Smooth muscle cell (in vitro differentiated cells): ENCODE data around the gene SEMA6A. TPM values are rescaled to one million over a fixed set of nuclear protein-coding genes. Genes with fewer than 3 reads are reported as not detected.
A peak's percentile ranks its signal among the peaks of the same experiment; 100 is the strongest.

Experiments
- DNase-seq: peaks from one replicate; lab custom pipeline; 2025; ENCODE audit not compliant: unreplicated experiment; lab: John Stamatoyannopoulos, UW
- H2AFZ ChIP-seq: fragments of 200-600 bp; sonication (generic); 2 replicates; pipeline ENCODE4 v1.6.0; 2016; ENCODE audit warnings: antibody characterized with exemption, low read depth, mild to moderate bottlenecking
- H3F3A ChIP-seq: fragments of 200-600 bp; sonication (generic); 2 replicates; pipeline ENCODE4 v1.6.0; 2017; ENCODE audit warnings: antibody characterized with exemption, low read depth
- H3K27ac ChIP-seq: fragments of 200-600 bp; sonication (generic); 2 replicates; pipeline ENCODE4 v1.5.1; 2016; ENCODE audit warnings: low read depth, mild to moderate bottlenecking
- H3K27me3 ChIP-seq: fragments of 200-600 bp; sonication (generic); 2 replicates; pipeline ENCODE4 v1.6.1; 2016; ENCODE audit warnings: low read depth, mild to moderate bottlenecking
- H3K36me3 ChIP-seq: fragments of 200-600 bp; sonication (generic); 2 replicates; pipeline ENCODE4 v1.5.1; 2016; ENCODE audit warnings: low read depth
- H3K4me1 ChIP-seq: fragments of 200-600 bp; sonication (generic); 2 replicates; pipeline ENCODE4 v1.5.1; 2016; ENCODE audit warnings: low read depth
- H3K4me2 ChIP-seq: fragments of 200-600 bp; sonication (generic); 2 replicates; pipeline ENCODE4 v1.6.0; 2016; ENCODE audit warnings: mild to moderate bottlenecking
- H3K4me3 ChIP-seq: fragments of 200-600 bp; sonication (generic); 2 replicates; pipeline ENCODE4 v1.5.1; 2016; ENCODE audit warnings: mild to moderate bottlenecking
- H3K79me2 ChIP-seq: fragments of 200-600 bp; sonication (generic); 2 replicates; pipeline ENCODE4 v1.6.0; 2016; ENCODE audit warnings: low read depth, mild to moderate bottlenecking
- H3K9ac ChIP-seq: fragments of 200-600 bp; sonication (generic); 2 replicates; pipeline ENCODE4 v1.6.0; 2016; ENCODE audit warnings: low read depth
- H3K9me3 ChIP-seq: fragments of 200-600 bp; sonication (generic); replicated peaks from 2 replicates; pipeline ENCODE4 v1.5.1; 2016; ENCODE audit warnings: low read depth
- H4K20me1 ChIP-seq: fragments of 200-600 bp; sonication (generic); 2 replicates; pipeline ENCODE4 v1.6.0; 2016; ENCODE audit warnings: low read depth
- CTCF ChIP-seq: fragments of 200-600 bp; sonication (generic); IDR thresholded peaks from 2 replicates; pipeline ENCODE4 v1.5.1; 2017; ENCODE audit warnings: borderline replicate concordance, mild to moderate bottlenecking, antibody characterized with exemption; ENCODE audit not compliant: insufficient read depth, poor library complexity, severe bottlenecking
- WGBS: methylation state at CpG from one replicate; pipeline ENCODE4 v1.1.7; 2016; ENCODE audit warnings: low lambda C conversion rate; 5-methylcytosine and 5-hydroxymethylcytosine counted together
- polyA plus RNA-seq: library from polyadenylated mRNA; unstranded; fragments of >200 nt; fragmentation: Nextera tagmentation; extraction: Ambion mirVana; gene quantifications from 2 replicates; pipeline ENCODE4 v1.2.1, GENCODE V29; 2016
- total RNA-seq: library from RNA; depleted of rRNA; stranded (reverse); fragments of >200 nt; gene quantifications from 2 replicates; pipeline ENCODE4 v1.2.3, GENCODE V29; 2014

Gene SEMA6A
- total and polyA plus RNA-seq, 2 experiments from 2014 or later = 6.3 to 12.9 TPM

GRCh38 chr5:116494784-116495450 is 79.7 kb downstream of the SEMA6A start:
- H3K36me3 ChIP-seq = no peaks in the 10 kb centered on the region

GRCh38 chr5:116492776-116493175 is 81.8 kb downstream of the SEMA6A start:
- peak overlapping the region; percentile 47 for H3K4me2 ChIP-seq
- DNase-seq = no peak

More at GRCh38 chr5:116494784-116495450, 79.7 kb downstream of the SEMA6A start:
- no peak for TF ChIP-seq CTCF
- Histone ChIP-seq H2AFZ (no peak overlapping the region), H3K4me1 (peaks cover 19% of the 10 kb centered on the region), H3K79me2 (no peaks in the 10 kb centered on the region), H3K4me3 (no peak overlapping the region), H3F3A (peaks cover 2% of the 10 kb centered on the region), H3K27ac (no peak overlapping the region), H3K9ac (no peak overlapping the region), H3K27me3 (no peaks in the 10 kb centered on the region), H3K4me2 (no peak overlapping the region), H3K9me3 (no peaks in the 10 kb centered on the region), H4K20me1 (no peaks in the 10 kb centered on the region)
- WGBS = 79% methylated on average over 6 of the region's 6 CpGs
- no peak for DNase-seq

GRCh38 chr5:116492016-116492623 is 82.5 kb downstream of the SEMA6A start:
- Histone ChIP-seq H3K27ac (peak overlapping the region; percentile 35), H3K4me1 (peaks cover 12% of the 10 kb centered on the region), H4K20me1 (no peaks in the 10 kb centered on the region), H3K36me3 (no peaks in the 10 kb centered on the region), H3K9ac (no peak overlapping the region), H3K27me3 (no peaks in the 10 kb centered on the region), H2AFZ (no peak overlapping the region), H3K4me2 (peak overlapping the region; percentile 47), H3F3A (peaks cover under 1% of the 10 kb centered on the region), H3K9me3 (no peaks in the 10 kb centered on the region), H3K79me2 (no peaks in the 10 kb centered on the region), H3K4me3 (no peak overlapping the region)
- 51% methylated on average over 3 of the region's 3 CpGs for WGBS
- DNase-seq = no peak
- TF ChIP-seq CTCF = no peak

More at GRCh38 chr5:116492776-116493175, 81.8 kb downstream of the SEMA6A start:
- Histone ChIP-seq H3K79me2 (no peaks in the 10 kb centered on the region), H3K9me3 (no peaks in the 10 kb centered on the region), H4K20me1 (no peaks in the 10 kb centered on the region), H3K27ac (no peak overlapping the region), H3K4me1 (peaks cover 12% of the 10 kb centered on the region), H2AFZ (no peak overlapping the region), H3F3A (peaks cover 2% of the 10 kb centered on the region), H3K36me3 (no peaks in the 10 kb centered on the region), H3K27me3 (no peaks in the 10 kb centered on the region), H3K4me3 (no peak overlapping the region), H3K9ac (no peak overlapping the region)
- no peak for TF ChIP-seq CTCF
- 63% methylated on average over 3 of the region's 3 CpGs for WGBS
